ENCODE results near the gene MCC.

The MCC gene

GRCh38 chr5:113487781-113488644 lies at the start of gene MCC:
TSS of gene MCC (minus strand) at chr5:113488453.
- DNase-seq, result peak; percentile 91

- DNase-seq, result no peak
Observed at GRCh38 chr5:113531481-113532159, 43.4 kb upstream of the MCC start.

GRCh38 chr5:113527746-113528145 lies 39.5 kb upstream of the MCC start:
- no peak for DNase-seq

GRCh38 chr5:113526421-113526820 lies 38.2 kb upstream of the MCC start:
- no peak for DNase-seq

- no peak for DNase-seq
Observed at GRCh38 chr5:113524927-113525326, 36.7 kb upstream of the MCC start.

- no peak for DNase-seq
Observed at GRCh38 chr5:113523168-113523567, 34.9 kb upstream of the MCC start.

- no peak for DNase-seq
Observed at GRCh38 chr5:113520899-113521298, 32.6 kb upstream of the MCC start.

- DNase-seq, result no peak
Observed at GRCh38 chr5:113520429-113520828, 32.2 kb upstream of the MCC start.

- no peak for DNase-seq
Observed at GRCh38 chr5:113519412-113519811, 31.2 kb upstream of the MCC start.

GRCh38 chr5:113518884-113519283 lies 30.6 kb upstream of the MCC start:
- no peak for DNase-seq

- DNase-seq, result no peak
Observed at GRCh38 chr5:113514289-113514635, 26.0 kb upstream of the MCC start.

- DNase-seq, result peak; percentile 93
Observed at GRCh38 chr5:113513384-113514288, 25.4 kb upstream of the MCC start, which contains the start of gene YTHDC2. TSS of gene YTHDC2 (plus strand) at chr5:113513694. CDS start at chr5:113513896, 202 bp downstream.

GRCh38 chr5:113512341-113512740 lies 24.1 kb upstream of the MCC start:
- DNase-seq, result no peak

- DNase-seq, result no peak
Observed at GRCh38 chr5:113510836-113511451, 22.7 kb upstream of the MCC start.

- DNase-seq, result no peak
Observed at GRCh38 chr5:113508756-113509155, 20.5 kb upstream of the MCC start.

- no peak for DNase-seq
Observed at GRCh38 chr5:113507601-113508000, 19.3 kb upstream of the MCC start.

- DNase-seq, result no peak
Observed at GRCh38 chr5:113505181-113505580, 16.9 kb upstream of the MCC start.

GRCh38 chr5:113503146-113503545 lies 14.9 kb upstream of the MCC start:
- no peak for DNase-seq

- no peak for DNase-seq
Observed at GRCh38 chr5:113502073-113502472, 13.8 kb upstream of the MCC start.

GRCh38 chr5:113495422-113495841 lies 7.2 kb upstream of the MCC start:
- DNase-seq, result no peak

GRCh38 chr5:113493446-113493845 lies 5.2 kb upstream of the MCC start:
- DNase-seq, result no peak

- DNase-seq, result no peak
Observed at GRCh38 chr5:113491022-113491421, 2.8 kb upstream of the MCC start.

- no peak for DNase-seq
Observed at GRCh38 chr5:113490317-113490716, 2.1 kb upstream of the MCC start.

Data from right forelimb (tissue), 1 donor.